GM19328 (cell line): Measurements from ENCODE around the gene HCRTR1.

Experiments used
- ATAC-seq: cut with Tn5 transposase; IDR thresholded peaks from one replicate; pipeline ENCODE4 v1.9.1; 2021; ENCODE audit warnings: mild to moderate bottlenecking, moderate library complexity; ENCODE audit not compliant: unreplicated experiment

The HCRTR1 gene

DNA sequence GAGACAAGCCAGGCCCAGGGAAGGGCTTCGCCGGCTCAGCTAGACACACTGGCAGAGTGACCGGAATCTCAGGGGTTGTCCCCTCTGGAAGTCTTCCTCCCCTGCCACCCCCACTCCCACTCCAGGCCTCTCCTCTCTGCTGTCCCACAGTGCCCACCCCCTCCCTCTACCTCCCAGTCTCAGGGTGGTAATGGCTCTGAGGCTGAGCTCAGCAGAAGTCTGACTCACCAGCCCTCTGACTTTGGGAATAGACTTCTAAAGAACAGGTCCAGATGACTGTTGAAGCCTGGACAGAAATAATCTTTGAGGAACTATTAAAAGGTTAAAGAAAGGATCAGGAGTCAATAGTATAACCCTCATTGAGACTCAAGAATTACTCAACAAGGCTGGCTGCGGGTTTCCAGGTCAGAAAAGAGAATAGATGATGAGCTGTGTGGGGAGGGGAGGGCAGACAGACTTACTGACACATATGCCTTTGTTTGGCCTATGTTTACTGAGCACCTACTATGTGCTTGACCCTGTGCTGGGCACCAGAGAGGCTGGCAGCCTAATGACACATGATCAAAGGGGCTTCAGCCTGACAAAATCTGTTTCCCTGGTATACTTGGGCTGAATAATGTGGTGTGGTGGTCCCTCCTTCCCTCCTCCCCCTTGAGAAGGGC lies 8.2 kb downstream of the HCRTR1 start:
- ATAC-seq, result no peak

DNA sequence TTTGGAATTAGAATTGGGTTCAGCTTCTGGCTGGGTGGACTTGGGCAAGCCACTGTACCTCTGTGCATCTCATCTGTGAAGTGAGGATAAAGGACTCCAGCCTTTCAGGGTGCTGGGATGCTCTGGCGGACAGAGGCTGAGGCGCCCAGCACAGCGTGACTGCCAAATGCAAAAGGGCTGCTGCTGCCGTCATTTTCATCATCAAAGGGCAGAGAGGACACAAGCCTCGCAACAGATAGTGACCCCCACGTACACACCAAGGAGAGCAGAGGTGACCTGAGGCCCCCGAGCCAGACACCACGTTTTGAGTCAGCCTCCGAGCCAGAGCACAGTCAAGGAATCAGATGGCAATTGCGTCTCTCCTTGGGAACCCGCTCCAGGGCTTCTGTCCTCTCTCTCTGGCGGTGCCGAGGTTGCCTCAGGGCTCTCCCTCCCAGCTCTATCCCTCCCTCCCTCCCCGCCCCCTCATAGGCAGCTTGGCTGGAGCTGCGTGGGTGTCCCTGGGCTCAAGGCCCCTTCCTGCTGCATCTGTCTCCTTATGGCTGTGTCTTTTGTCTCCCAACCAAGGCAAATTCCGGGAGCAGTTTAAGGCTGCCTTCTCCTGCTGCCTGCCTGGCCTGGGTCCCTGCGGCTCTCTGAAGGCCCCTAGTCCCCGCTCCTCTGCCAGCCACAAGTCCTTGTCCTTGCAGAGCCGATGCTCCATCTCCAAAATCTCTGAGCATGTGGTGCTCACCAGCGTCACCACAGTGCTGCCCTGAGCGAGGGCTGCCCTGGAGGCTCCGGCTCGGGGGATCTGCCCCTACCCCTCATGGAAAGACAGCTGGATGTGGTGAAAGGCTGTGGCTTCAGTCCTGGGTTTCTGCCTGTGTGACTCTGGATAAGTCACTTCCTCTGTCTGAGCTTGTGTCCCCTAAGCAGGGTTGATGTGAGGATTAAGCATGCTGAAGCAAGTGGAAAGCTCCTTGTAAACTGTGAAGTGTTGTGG lies 9.0 kb downstream of the HCRTR1 start:
- ATAC-seq, result no peak

DNA sequence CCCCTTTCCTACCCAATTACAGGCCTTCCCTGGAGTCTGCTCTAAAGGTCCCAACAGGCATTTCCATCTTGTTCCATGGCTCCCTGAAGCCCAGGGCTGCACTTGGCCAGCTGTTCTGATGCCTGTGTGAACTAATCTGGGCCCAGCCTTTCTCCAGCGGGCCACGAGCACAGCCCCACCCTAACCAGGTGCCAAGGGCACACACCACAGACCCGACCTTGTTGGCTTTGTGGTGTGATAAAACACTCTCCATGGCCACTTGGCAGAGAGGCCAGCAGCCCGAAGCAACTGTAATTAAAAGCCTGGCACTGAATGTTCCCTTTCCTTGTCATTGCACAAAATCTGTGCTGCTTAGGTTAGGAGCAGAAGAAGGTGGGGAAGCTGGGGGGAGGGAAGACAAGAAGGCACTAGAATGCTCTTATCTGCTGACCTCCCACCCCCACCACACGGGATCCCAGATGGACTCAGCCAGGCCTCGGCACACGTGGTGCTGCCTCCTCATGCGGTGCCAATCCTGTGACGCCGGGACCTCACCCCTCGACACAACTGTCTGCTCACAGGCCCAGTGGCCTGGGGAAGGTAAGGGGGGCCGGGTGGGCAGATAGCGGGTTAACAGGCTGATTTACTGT lies 9.9 kb downstream of the HCRTR1 start:
- no peak for ATAC-seq

DNA sequence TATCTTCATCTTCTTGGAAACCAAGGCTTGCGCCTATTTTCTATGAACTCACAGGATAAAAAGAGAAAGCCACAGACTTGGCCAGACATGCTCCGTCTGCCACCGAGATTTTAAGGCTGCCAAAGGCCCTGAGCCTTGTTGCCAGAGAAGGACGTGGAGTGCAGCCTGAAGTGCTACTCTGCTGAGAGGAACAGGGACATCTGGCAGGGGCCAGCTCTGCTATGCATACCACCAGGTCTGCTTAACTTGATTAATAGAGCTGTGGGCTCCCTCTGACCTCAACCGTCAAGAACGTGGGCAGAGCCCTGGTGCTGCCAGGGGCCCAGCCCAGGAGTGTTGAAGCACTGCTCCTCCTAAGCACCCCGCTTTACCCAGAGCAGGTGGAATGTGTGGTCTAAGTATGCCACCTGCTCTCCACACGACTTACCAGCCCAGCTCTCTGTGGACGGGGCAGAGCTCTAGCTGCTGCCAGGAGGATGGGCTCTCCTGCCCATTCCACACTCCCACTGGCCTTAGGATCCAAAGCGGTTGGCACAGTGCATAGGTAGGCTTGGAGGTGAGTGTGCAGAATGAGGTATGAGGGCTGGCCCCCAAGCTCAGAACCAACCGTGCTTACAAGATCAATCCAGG lies 10.6 kb downstream of the HCRTR1 start:
- ATAC-seq, result no peak

DNA sequence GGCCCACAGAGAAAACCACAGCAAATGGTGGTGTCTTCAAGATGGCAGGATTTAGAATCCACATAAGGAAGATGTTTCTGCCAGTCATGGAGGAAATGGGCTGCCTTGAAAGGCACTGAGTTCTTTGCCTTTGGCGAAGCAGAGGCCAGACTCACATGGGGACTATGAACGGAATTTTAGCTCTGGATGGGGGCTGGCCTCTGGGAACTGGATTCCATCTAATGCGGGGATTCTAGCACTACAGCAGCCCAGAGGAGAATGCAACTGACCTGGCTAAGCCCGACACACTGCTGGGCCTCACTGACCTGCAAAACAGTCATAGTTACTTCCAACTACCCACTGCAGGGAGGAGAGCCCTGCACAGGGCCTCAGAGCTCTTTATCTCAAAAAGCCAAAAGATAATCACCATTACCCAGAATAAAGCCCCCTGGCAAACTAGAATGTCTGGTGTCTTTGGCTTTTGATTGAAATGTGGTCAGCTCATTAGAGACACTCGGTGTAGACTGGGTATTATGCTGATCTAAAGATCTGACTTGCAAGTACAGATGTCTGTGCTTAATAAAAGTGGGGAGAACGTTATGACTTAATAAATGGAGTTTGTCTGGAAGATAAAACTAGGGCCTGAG lies 11.6 kb downstream of the HCRTR1 start:
- no peak for ATAC-seq

DNA sequence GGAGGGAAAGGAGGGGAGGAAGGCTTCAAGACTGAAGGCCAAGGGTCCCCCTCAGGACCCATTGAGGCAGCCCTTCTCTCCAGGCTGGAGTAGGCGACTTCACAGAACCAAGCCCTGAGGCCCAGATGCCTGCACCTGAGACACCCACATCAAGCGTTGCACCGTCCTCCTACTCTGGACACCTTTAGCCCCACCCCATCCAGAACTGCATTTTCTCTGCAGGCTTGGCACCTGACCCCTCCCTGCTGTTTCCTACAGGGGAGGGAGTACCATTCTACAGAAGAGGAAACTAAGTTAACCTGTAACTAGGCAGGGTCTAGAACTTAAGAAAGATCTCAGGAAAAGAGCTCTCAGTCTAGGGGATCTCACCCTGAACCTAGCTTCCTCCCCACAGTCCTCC lies 15.2 kb downstream of the HCRTR1 start:
- no peak for ATAC-seq

DNA sequence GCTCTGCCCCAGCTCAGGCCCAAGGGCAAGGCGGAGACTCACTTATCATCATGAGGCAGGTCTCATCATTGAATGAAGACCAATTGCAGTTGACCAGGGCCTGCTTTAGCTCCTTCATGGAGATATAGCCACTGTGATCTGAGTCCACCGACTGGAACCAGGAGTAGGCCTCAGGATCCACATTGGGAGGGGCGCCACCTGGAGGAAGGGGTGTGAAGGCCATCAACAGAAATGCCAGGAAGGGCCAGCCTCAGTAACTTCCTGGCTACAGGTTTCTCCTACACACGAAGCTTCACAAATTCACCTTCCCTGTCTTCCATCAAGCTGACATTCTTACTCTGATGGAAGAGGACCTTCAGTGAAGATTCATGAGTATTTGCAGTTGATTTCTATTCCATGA lies 15.6 kb downstream of the HCRTR1 start:
- ATAC-seq, result no peak

DNA sequence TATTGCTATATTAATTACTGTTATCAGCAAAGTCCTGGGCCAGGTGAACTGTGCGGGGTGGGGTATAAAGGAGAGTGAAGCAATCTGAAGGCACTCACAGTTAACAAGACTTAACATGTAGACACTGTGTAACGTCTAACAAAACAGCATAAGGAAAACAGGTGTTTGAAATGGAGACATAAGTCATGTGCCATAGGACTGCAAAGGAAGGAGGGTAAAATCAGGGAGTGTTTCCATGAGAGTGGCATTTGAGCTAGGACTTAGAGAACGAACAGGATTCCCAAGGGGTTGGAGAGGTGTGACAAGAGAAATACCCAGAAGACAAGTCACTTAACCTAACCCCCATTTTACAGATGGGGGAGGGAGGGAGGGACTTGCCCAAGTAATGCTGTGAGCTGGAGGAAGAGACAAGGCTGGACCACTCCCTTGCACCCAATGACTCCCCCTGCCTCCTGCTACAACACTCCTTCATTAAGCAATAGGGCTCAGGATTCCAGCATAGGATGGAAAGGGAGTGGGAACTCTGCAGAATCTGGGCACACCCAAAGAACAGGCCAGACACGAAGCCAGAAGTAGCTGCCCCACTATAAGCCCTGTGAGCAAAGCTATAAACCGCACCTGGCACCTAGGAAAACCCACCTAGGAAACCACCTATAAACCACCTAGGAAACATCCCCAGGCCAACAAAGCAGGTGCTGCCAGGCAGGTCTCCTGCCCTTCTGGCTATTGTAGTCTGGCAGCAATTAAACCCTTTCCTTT lies 20.6 kb downstream of the HCRTR1 start:
- no peak for ATAC-seq

DNA sequence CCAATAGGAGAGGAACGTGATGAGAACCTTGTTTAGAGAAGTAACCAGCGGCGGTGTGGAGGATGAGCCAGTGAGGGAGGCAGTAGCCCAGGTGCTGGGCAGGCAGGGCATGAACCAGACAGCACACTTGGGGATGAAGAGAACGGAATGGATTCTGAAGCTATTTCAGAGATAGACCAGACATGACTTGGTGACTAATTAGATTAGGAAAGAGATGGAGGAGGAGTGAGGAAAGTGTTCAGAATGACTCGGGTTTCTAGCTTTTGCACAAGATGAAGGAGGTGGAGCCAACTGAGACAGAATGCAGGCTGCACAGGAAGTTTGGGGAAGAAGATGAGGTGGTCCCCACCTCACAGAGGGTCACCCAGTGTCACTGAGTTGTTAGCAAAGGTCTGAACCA lies 22.1 kb downstream of the HCRTR1 start:
- ATAC-seq, result no peak

DNA sequence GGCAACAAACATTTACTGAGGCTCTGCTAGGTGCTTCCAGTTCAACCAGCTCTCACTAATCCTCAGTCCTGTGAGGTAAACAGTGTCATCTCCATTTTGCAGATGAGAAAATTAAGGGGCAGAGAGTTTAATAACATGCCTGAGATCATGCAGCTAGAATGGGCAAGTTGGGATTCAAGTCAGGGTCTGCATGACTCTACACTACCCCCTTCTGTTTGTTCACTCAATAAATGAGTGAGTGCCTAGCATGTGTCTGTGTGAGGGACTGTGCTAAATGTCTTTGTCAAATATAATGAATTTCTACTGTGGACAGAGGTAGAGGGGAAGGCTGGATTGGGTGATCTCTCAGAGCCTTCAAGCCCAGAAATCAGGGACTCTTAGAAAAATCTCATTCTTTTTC lies 22.7 kb downstream of the HCRTR1 start:
- ATAC-seq, result no peak

DNA sequence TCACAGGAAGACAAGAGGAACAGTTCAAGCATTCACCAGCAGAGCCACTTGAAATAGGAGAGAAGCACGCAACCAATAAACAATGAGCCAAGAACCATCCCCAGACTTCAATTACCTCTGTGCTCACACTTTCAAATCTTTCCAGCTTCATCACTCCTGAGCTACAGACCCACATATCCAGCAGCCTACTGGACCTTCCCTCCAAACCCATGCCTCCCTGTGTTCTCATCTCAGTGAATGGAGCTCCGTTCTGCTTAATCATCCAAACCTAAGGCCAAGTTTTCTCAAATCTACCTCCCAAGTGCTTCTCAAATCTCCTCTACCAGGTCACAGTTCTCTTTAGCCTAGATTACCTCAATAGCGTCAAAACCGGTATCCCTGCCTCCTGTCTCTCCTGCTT lies 23.5 kb downstream of the HCRTR1 start:
- ATAC-seq, result no peak

DNA sequence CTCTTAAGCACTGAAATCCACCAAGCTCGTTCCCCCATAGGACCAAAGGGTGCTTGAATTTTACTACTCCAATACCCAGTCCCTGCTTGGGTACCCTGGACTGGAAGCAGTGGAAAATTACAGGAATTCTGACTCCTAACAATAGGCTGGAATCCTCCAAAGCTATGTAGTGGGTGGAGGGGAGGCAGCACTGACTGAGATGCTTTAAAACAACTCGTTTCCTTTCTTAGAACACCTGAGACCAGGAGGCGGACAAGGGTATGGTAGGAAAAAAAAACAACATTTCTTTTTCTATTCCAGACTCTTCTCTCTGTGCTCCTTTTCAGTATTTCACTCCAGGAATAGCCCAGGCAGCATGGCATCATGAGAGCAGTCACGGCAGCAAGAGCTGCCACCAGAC lies 24.9 kb downstream of the HCRTR1 start:
- no peak for ATAC-seq

DNA sequence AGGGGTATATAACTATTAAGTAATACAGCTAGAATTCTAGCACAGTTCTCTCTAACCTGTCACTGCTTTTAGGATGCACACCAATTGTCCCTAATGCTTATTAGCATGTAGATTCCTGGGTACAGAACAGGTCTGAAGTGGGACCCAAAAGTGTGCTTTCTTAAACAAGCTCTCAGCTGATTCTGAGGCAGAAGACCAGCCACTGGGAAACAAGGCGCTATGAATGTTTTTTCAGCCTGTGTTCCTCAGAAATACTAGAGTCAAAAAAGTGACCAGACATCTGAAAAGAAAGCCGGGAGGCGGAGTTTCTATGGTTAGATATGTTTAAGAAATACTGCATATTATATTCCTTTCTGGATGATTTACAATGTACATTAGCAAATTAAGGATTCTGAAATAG lies 25.4 kb downstream of the HCRTR1 start:
- ATAC-seq, result no peak

DNA sequence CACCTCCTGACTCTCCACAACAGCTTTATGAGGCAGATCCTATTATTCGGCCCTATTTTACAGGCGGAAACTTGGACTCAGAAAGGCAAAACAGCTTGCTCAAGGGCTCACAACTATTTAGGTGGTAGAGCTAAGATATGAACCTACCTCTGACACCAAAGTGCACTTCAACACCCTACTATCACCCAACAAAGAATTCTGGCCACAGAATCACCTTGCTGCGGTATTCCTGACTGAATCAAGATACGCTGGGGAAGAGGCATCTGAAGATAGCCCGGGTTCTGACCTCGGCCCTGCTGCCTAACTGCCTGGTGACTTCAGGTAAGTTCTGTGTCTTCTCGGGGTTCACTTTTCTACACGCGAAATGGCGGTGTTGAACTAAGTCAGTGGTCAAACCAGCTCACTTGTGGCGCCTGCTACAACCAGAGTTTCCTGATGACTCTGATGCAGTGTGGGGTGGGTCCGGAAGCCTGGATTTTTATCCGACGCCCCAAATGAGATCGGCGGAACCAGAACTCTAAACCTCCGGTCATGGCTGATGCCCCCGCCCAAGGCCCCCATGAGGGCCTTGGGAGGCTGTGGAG lies 26.6 kb downstream of the HCRTR1 start:
- peak; percentile 1 for ATAC-seq

DNA sequence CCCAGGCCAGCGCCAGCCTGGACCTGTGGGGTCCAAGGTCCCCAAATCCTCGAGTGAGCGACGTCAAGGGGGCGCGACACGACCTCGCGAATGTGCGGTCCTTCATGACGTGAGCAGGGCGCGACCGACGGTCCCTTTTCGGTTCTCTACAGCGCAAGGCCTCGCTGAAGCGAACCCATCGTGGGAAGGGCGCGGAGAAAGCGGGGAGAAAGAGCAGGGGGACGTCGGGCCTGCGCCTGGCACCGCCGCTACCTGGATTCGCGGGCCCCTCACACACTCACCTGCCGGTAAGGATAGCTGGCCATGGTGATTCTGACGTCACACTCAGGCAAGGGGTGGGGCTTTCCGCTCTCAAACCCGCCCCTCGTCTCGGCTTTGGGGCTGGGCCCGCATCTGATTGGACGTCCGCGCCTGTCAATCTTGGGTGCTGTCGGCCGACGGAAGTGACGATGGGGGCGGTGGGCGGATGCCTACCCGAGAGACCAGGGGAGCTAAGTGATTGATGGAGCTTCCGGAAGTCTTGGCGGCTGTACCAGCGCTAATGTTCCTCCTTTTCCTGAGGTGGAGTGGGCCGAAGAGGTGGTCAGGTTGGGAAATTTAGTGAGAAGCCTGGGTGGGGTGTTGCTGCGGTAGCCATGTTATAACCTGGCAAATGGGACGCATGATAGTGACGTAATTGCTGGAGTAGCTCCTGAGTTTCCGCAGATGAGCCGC lies 27.2 kb downstream of the HCRTR1 start, which contains the start of gene PEF1:
Gene PEF1, minus strand, starts transcription at position 317 of the 714 bp plus-strand sequence. Its CDS starts 12 bp downstream, at position 305.
- ATAC-seq, result peak; percentile 88

DNA sequence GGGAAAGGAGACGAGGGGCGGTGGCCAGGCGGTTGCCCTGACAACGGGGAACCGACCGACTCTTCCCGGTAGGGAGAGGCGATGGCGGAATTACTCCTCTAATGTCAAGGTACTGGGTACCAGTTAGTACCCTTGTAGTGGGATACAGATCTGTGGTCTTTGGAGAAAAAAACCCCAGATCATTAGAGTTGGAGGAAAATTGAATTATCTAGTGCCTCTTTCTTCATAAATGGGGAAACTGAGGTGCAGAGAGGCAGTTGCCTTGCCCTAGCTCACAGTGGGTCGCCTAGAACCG lies 27.7 kb downstream of the HCRTR1 start:
- no peak for ATAC-seq

DNA sequence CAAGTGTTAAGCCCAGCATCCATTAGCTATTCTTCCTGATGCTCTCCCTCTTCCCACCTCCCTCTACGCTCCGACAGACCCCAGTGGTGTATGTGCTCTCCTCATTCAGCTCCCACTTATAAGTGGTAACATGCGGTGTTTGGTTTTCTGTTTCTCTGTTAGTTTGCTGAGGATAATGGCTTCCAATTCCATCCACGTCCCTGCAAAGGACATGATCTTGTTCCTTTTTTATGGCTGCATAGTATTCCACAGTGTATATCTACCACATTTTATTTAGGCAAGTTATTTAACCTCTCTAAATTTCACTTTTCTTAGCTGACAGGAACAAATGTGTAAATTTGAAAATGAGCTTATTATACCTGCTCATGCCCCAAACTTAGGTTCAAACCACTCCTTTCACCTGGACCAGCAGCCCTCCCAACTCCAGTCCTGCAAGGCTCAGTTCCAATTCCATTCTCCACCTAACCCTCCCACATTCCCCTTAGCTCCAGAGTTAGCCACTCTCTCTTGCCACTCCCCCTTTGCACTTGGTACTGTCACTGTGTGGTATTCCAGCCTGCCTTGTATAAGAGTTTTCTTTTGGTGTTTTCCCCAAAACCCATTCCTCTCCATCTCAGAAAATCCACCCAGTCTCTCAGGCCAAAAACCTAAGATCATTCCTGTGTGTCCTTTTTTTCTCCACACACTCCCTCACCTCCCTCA lies 28.9 kb downstream of the HCRTR1 start:
- ATAC-seq, result no peak

DNA sequence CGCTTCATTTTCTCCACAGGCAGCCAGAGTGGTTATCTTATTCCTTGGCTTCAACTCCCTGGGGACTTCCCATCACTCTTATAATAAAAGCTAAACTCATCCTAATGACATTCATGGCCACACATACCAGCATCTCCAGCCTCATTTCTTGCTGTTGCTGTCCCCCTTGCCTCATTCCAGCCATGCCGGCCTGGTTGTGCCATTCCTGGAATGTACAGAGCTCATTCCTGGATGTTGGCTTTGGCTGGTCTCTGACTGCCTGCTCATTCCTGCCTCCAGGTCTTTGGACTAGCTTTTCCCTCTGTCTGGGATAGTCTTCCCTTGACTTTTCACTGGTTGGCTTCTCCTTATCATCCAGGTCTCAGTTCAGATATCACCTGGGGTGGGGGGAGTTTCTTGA lies 29.6 kb downstream of the HCRTR1 start:
- ATAC-seq, result no peak

DNA sequence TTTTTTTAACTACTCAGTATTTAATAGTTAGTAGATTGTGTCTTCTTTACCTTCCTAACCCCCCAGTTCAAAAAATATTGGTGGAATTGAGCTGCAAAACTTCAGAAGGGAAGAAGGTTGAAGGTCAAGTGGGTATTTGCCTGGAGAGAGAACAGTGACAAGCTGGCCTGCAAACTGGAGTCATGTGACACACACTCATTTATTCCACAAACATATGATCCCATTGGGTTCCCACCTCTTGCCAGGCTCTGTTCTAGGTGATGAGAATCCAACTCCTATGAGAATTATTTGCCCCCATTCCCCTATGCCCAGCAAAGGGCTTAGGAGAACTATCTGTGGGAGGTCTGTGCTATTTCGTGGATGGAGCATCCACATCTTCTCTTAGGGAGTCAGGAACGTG lies 30.7 kb downstream of the HCRTR1 start:
- no peak for ATAC-seq
